Central memory CD4-positive, alpha-beta T cell (primary cell): ENCODE measurements around the gene GPR157.

ENCODE experiments used
- DNase-seq: peaks from one replicate; pipeline ENCODE4 v3.0.0; 2022

The GPR157 gene

GRCh38 chr1:9059891-9060744 is 68.8 kb downstream of the GPR157 start:
- DNase-seq: no peak

- DNase-seq: no peak
These were observed 70.4 kb downstream of the GPR157 start for GRCh38 chr1:9058465-9058864.

- no peak for DNase-seq
These were observed 71.1 kb downstream of the GPR157 start for GRCh38 chr1:9057851-9058250.

GRCh38 chr1:9052272-9053049 is 76.4 kb downstream of the GPR157 start:
- DNase-seq: no peak

GRCh38 chr1:9051379-9051778 is 77.5 kb downstream of the GPR157 start:
- no peak for DNase-seq

- DNase-seq: no peak
These were observed 78.1 kb downstream of the GPR157 start for GRCh38 chr1:9050803-9051202.
